ENCODE results near the gene CCDC90B. TPM values are rescaled to one million over a fixed set of nuclear protein-coding genes. Genes with fewer than 3 reads are reported as not detected.

CCDC90B gene
- total and polyA plus RNA-seq, 2 of the 8 experiments (the other 6 are each of a cell fraction or from before 2014, with no cell fraction given) = 21.8 to 54.5 TPM

DNA sequence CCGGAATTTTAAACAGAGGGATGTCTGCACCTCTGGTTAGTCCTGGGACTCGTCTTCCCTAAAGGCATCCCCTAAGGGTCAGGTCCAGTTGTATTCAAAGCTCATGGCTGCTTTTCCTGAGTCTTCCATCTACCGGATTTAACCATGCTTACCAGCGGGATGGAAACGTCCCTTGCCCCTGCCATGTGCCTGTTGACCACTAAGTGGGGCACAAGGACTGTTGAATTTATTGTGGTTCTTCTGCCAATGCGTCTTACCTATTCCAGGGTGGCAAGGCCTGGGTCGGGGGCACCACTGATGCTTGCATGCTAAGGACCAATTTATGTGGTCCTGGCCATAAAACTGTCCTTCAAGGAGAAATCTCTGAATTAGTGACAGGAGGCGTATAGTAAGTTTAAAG is 67.1 kb downstream of the CCDC90B start:
- Histone ChIP-seq H4K5ac (ENCODE audit: insufficient read length, low read depth, low read length) (no peak overlapping the region), H3K79me1 (ENCODE audit: low read depth, low read length) (no peaks in the 10 kb centered on the region), H3K27ac (ENCODE audit: low read depth, low read length) (no peak overlapping the region), H3K23ac (ENCODE audit: insufficient read length) (no peak overlapping the region), H2AFZ (ENCODE audit: low read length) (no peak overlapping the region), H3K56ac (replicated peaks; ENCODE audit: insufficient read length, low read depth, low read length) (no peak overlapping the region), H3K36me3 (ENCODE audit: control insufficient read depth in 2 of 4, insufficient read depth in 4 of 4, low read length in 3 of 4) (no peaks in the 10 kb centered on the region), H2BK5ac (ENCODE audit: low read depth, low read length) (no peak overlapping the region), H2BK15ac (ENCODE audit: low read length) (no peak overlapping the region), H3K23me2 (ENCODE audit: low read depth, low read length) (no peaks in the 10 kb centered on the region), H4K20me1 (replicated peaks in 1 of 2; ENCODE audit: control insufficient read depth in 1 of 2, insufficient read depth in 2 of 2, low read length in 2 of 2) (peaks cover 0 to 2% of the 10 kb centered on the region in 2 experiments), H3K4me3 (ENCODE audit: extremely low read depth in 1 of 4, insufficient read depth in 2 of 4, low read depth in 3 of 4, low read length in 4 of 4) (no peak overlapping the region), H4K91ac (replicated peaks; ENCODE audit: insufficient read length, low read length) (no peak overlapping the region), H4K8ac (ENCODE audit: extremely low read depth, insufficient read depth, low read length) (no peak overlapping the region), H2BK20ac (ENCODE audit: low read length) (no peak overlapping the region), H2AK5ac (ENCODE audit: low read depth, low read length) (no peak overlapping the region), H3K9me3 (ENCODE audit: insufficient read depth in 2 of 2, low read depth in 1 of 2, low read length in 1 of 2) (no peaks in the 10 kb centered on the region), H3K18ac (ENCODE audit: extremely low read depth, low read length) (no peak overlapping the region), H2BK12ac (ENCODE audit: low read depth, low read length) (no peak overlapping the region), H3K79me2 (ENCODE audit: control insufficient read depth in 1 of 2, insufficient read depth in 2 of 2, low read length in 2 of 2) (no peaks in the 10 kb centered on the region), H3K4ac (replicated peaks; ENCODE audit: insufficient read length, low read depth, low read length) (no peak overlapping the region), H2BK120ac (replicated peaks; ENCODE audit: low read depth, low read length) (no peak overlapping the region), H3K9ac (replicated peaks in 1 of 4; ENCODE audit: extremely low read depth in 1 of 4, low read depth in 3 of 4, low read length in 3 of 4) (no peak overlapping the region), H3K4me1 (replicated peaks in 1 of 4; ENCODE audit: control insufficient read depth in 3 of 4, insufficient read depth in 4 of 4, low read length in 3 of 4) (no peaks in the 10 kb centered on the region), H3K27me3 (replicated peaks in 1 of 4; ENCODE audit: control insufficient read depth in 3 of 4, extremely low read depth in 1 of 4, insufficient read depth in 3 of 4, low read length in 3 of 4) (no peaks in the 10 kb centered on the region), H3K14ac (ENCODE audit: insufficient read length) (no peak overlapping the region), H3K4me2 (ENCODE audit: insufficient read depth in 1 of 2, low read depth in 2 of 2, low read length in 2 of 2) (no peak overlapping the region)
- ChIA-PET POLR2A (ENCODE audit: partially characterized antibody) (no interaction called here), CTCF (ENCODE audit: partially characterized antibody) (interaction anchor here (0.6 to 6.0 kb wide), 18 partner anchors 12 to 960 kb away, joined by 3 to 32 read pairs (median 4); no protein-coding TSS in a partner anchor)
- FAIRE-seq (no peak), DNase-seq (ENCODE audit: low read depth in 1 of 2, low spot score in 2 of 2) (peak in 1 of 2 experiments; percentile 55)
- 74% methylated on average over 8 of the region's 8 CpGs; no CpG with 5 or more reads in 1 of the 2 experiments for WGBS, 2 experiments (ENCODE audit: extremely low coverage in 1 of 2, insufficient coverage in 1 of 2, insufficient read length in 1 of 2, insufficient replicate concordance in 2 of 2, low coverage in 1 of 2, low lambda C conversion rate in 2 of 2, missing lambda C conversion rate in 1 of 2)
- TF ChIP-seq SAP30 (IDR thresholded peaks at IDR 0.05; ENCODE audit: insufficient read depth, insufficient replicate concordance, low read length) (no peak), CREB1 (IDR thresholded peaks at IDR 0.05) (no peak), RAD21 (IDR thresholded peaks at IDR 0.05 in 1 of 2, conservative IDR thresholded peaks at IDR 0.05 in 1 of 2; ENCODE audit: low read depth in 2 of 2, low read length in 2 of 2) (peak; percentile 79 to 80), BCL11A (IDR thresholded peaks at IDR 0.05; ENCODE audit: low read depth in 2 of 2, low read length in 2 of 2) (no peak)
- TF ChIP-seq, protein P1, sequence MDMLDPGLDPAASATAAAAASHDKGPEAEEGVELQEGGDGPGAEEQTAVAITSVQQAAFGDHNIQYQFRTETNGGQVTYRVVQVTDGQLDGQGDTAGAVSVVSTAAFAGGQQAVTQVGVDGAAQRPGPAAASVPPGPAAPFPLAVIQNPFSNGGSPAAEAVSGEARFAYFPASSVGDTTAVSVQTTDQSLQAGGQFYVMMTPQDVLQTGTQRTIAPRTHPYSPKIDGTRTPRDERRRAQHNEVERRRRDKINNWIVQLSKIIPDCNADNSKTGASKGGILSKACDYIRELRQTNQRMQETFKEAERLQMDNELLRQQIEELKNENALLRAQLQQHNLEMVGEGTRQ (IDR thresholded peaks at IDR 0.05; ENCODE audit: low read length) = no peak
- TF ChIP-seq, protein P2, sequence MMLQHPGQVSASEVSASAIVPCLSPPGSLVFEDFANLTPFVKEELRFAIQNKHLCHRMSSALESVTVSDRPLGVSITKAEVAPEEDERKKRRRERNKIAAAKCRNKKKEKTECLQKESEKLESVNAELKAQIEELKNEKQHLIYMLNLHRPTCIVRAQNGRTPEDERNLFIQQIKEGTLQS (IDR thresholded peaks at IDR 0.05; ENCODE audit: insufficient read depth, low read depth, low read length) = no peak
- TF ChIP-seq, protein P3, sequence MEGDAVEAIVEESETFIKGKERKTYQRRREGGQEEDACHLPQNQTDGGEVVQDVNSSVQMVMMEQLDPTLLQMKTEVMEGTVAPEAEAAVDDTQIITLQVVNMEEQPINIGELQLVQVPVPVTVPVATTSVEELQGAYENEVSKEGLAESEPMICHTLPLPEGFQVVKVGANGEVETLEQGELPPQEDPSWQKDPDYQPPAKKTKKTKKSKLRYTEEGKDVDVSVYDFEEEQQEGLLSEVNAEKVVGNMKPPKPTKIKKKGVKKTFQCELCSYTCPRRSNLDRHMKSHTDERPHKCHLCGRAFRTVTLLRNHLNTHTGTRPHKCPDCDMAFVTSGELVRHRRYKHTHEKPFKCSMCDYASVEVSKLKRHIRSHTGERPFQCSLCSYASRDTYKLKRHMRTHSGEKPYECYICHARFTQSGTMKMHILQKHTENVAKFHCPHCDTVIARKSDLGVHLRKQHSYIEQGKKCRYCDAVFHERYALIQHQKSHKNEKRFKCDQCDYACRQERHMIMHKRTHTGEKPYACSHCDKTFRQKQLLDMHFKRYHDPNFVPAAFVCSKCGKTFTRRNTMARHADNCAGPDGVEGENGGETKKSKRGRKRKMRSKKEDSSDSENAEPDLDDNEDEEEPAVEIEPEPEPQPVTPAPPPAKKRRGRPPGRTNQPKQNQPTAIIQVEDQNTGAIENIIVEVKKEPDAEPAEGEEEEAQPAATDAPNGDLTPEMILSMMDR (IDR thresholded peaks at IDR 0.05; ENCODE audit: control extremely low read depth in 1 of 3, insufficient read depth in 1 of 3, low read depth in 1 of 3, low read length in 3 of 3) = peak; percentile 60 to 76 (median 65)
- TF ChIP-seq, protein P4, sequence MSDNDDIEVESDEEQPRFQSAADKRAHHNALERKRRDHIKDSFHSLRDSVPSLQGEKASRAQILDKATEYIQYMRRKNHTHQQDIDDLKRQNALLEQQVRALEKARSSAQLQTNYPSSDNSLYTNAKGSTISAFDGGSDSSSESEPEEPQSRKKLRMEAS (IDR thresholded peaks at IDR 0.05) = 0 out of 2 replicates have a peak, but pooled peaks have one; percentile 20

Data from H1 (cell line).